Measurements from ENCODE around the gene CTNND2.

CTNND2 gene

GRCh38 chr5:11733185-11733839, 170.9 kb downstream of the CTNND2 start:
- ChIA-PET POLR2A (no interaction called here), CTCF (no interaction called here)
- no peak overlapping the region for H3K4me3 ChIP-seq (ENCODE audit: low read depth, low read length)
- DNase-seq (ENCODE audit: low read depth, low spot score): no peak
- TF ChIP-seq, protein P1, sequence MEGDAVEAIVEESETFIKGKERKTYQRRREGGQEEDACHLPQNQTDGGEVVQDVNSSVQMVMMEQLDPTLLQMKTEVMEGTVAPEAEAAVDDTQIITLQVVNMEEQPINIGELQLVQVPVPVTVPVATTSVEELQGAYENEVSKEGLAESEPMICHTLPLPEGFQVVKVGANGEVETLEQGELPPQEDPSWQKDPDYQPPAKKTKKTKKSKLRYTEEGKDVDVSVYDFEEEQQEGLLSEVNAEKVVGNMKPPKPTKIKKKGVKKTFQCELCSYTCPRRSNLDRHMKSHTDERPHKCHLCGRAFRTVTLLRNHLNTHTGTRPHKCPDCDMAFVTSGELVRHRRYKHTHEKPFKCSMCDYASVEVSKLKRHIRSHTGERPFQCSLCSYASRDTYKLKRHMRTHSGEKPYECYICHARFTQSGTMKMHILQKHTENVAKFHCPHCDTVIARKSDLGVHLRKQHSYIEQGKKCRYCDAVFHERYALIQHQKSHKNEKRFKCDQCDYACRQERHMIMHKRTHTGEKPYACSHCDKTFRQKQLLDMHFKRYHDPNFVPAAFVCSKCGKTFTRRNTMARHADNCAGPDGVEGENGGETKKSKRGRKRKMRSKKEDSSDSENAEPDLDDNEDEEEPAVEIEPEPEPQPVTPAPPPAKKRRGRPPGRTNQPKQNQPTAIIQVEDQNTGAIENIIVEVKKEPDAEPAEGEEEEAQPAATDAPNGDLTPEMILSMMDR (IDR thresholded peaks at IDR 0.05; ENCODE audit: insufficient read depth, low read length, missing control alignments): no peak

DNA sequence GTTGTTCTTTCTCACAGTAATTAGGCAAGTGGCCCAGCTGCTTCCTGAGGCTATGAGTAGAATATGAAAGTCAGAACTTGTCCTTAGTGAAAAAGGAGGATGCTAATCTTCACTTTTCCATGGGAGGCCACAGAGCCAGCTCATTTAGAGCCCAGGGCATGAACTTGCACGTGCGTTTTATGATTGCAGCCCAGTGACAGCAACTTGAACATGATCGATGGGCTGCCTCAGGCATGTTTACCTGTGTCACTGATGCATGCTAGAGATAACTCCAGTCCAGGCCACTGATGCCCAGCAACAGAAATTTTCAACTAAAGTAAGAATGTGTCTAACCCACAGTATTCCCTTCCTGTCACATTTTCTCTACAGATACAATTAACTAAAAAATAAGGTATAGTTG, 179.3 kb downstream of the CTNND2 start:
- TF ChIP-seq, protein P1 (IDR thresholded peaks at IDR 0.05; ENCODE audit: insufficient read depth, low read length, missing control alignments): no peak
- no peak overlapping the region for H3K4me3 ChIP-seq (ENCODE audit: low read depth, low read length)
- no peak for DNase-seq (ENCODE audit: low read depth, low spot score)
- ChIA-PET CTCF (no interaction called here), POLR2A (no interaction called here)

DNA sequence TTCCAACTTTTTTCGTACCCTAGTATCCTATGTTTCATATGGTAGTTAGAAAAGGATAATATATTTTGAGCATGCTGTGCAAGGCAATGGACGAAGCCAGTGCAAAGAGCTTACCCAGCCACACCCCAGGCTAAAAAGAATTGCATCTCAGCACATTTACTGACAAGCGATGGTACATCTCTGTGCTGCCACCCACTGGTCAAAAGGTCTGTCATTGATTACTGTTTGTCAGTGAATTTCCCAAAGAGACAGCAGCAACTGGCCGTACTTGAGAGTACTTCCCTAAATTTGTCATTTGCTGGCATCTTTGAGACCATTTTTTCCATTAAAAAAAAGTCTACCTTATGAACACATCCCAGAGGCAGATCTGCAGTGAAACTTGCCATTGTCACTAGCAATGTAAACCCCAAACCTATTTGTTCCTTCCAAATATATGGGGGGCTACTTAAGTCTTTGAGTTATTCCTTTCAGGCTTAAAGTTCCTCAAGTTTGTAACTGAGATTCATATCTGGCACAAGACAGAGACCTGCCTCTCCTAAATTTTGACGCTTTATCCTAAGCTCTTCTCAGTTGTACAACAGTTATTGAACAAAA, 184.3 kb downstream of the CTNND2 start:
- H3K4me3 ChIP-seq (ENCODE audit: low read depth, low read length): no peak overlapping the region
- CTCF ChIA-PET: no interaction called here
- DNase-seq (ENCODE audit: low read depth, low spot score): no peak
- POLR2A ChIA-PET: no interaction called here
- TF ChIP-seq, protein P1 (IDR thresholded peaks at IDR 0.05; ENCODE audit: insufficient read depth, low read length, missing control alignments): no peak

DNA sequence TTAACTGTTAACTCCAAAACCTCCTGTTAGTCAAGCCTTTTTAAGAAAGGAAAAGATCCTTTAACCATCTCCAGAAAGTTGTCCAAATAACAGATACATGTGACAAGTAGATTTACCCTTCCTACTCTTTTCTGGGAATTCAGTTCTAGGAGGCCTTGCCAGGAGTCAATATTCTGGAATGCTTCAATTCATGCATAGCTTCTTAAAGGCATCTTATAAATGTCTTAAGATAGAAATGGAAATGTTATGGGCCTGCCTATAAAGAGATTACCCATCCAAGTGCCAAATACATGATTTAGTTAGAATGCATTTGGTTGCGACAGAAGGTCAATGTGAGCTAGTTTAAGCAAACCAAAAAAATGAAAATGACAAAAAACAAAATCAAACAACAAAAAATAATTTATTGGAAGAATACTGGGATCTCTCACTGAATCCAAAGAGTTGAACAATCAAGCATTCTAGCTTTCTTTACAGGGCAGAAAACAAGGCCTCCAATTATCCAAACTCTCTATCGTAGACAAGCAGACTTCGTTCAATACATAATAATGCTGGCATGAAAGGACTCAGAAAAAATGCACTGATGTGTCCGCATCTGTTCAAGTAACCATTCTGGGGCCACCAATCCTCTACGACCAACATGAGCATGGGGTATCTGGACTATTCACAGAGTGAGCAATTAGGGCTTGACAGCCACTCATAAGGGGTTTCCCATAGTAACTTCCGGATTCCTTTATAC, 188.6 kb downstream of the CTNND2 start:
- H3K4me3 ChIP-seq (ENCODE audit: low read depth, low read length): no peak overlapping the region
- DNase-seq (ENCODE audit: low read depth, low spot score): no peak
- ChIA-PET CTCF (no interaction called here), POLR2A (no interaction called here)
- TF ChIP-seq, protein P1 (IDR thresholded peaks at IDR 0.05; ENCODE audit: insufficient read depth, low read length, missing control alignments): no peak

DNA sequence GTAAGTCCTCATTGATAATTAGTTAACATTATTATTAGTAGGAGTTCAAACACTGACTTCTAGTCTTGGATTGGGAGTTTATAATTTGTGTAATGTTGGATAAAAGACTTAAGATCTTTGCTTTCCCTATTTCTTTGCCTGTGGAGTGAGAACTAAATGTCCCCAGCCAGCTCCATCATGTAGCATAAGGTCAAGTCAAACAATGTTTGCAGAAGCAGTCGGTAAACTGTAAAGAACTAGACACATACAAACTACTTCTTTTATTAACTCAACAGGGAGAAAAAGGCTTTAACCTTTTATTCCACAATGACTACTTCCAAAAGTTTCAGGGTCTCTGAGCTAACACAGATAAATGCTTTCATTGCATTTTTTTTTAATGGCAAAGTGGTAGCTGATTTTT, 192.3 kb downstream of the CTNND2 start:
- POLR2A ChIA-PET: no interaction called here

GRCh38 chr5:11709021-11709420, 195.2 kb downstream of the CTNND2 start:
- TF ChIP-seq, protein P1 (IDR thresholded peaks at IDR 0.05; ENCODE audit: insufficient read depth, low read length, missing control alignments): no peak
- POLR2A ChIA-PET: no interaction called here

More for the DNA sequence above, 192.3 kb downstream of the CTNND2 start:
- no peak overlapping the region for H3K4me3 ChIP-seq (ENCODE audit: low read depth, low read length)
- no peak for DNase-seq (ENCODE audit: low read depth, low spot score)
- CTCF ChIA-PET: no interaction called here
- TF ChIP-seq, protein P1 (IDR thresholded peaks at IDR 0.05; ENCODE audit: insufficient read depth, low read length, missing control alignments): no peak

More at GRCh38 chr5:11709021-11709420, 195.2 kb downstream of the CTNND2 start:
- DNase-seq (ENCODE audit: low read depth, low spot score): no peak
- H3K4me3 ChIP-seq (ENCODE audit: low read depth, low read length): no peak overlapping the region
- CTCF ChIA-PET: no interaction called here
